Measurements from ENCODE around the gene GOT2. TPM values are rescaled to one million over a fixed set of nuclear protein-coding genes. Genes with fewer than 3 reads are reported as not detected.
"Not testable (repeated sequence)": the region's sequence is repeated elsewhere in the genome, so short reads cannot be mapped to it uniquely, and the experiment has no call there.

GOT2 gene
- total RNA-seq, 1 experiment from 2014 or later, result 144 TPM

- H3K36me3 ChIP-seq (replicated peaks; ENCODE audit: control insufficient read depth, insufficient read depth, low read length), result no peaks in the 10 kb centered on the region
- H3K4me3 ChIP-seq (ENCODE audit: insufficient read depth, low read depth, low read length), result no peak overlapping the region
- H3K27me3 ChIP-seq (ENCODE audit: control insufficient read depth, insufficient read depth, low read length), result no peaks in the 10 kb centered on the region
Measured at GRCh38 chr16:58685084-58685449, 49.0 kb downstream of the GOT2 start.

GRCh38 chr16:58684354-58685083 lies 49.6 kb downstream of the GOT2 start, which contains the start of gene SLC38A7:
TSS of gene SLC38A7 (minus strand) at chr16:58684770. CDS start at chr16:58680126, 4,644 bp downstream.
- peak within 1 kb of the TSS; percentile 86 for H3K4me3 ChIP-seq (ENCODE audit: insufficient read depth, low read depth, low read length)
- H3K36me3 ChIP-seq (replicated peaks; ENCODE audit: control insufficient read depth, insufficient read depth, low read length), result peaks cover under 1% of the 10 kb centered on the region; the same call in 1 of the 2 replicates
- H3K27me3 ChIP-seq (ENCODE audit: control insufficient read depth, insufficient read depth, low read length), result no peaks in the 10 kb centered on the region
- peak; percentile 96 for DNase-seq

More at GRCh38 chr16:58685084-58685449, 49.0 kb downstream of the GOT2 start:
- peak; percentile 16 for DNase-seq

DNA sequence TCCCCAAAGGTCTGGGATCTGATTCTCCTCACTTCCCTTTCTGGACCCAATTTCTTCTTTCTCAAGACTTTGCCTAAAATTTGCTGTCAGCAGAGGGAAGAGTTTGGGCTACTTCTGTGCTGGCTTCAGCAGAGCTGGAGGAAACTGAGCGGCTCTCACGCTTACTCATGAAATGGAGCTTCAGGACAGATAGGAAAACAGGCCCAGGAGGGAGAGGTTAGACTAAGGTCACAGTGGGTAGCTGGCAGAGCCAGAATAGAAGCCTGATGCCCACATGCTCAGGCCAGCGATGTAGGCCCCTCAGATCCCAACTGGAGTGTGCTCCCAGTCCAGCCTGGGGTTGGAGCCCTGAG lies 50.1 kb downstream of the GOT2 start:
- H3K4me3 ChIP-seq (ENCODE audit: insufficient read depth, low read depth, low read length), result peak overlapping the region; percentile 86
- peaks cover 1% of the 10 kb centered on the region; the same call in 1 of the 2 replicates for H3K36me3 ChIP-seq (replicated peaks; ENCODE audit: control insufficient read depth, insufficient read depth, low read length)
- no peak for DNase-seq
- no peaks in the 10 kb centered on the region for H3K27me3 ChIP-seq (ENCODE audit: control insufficient read depth, insufficient read depth, low read length)

DNA sequence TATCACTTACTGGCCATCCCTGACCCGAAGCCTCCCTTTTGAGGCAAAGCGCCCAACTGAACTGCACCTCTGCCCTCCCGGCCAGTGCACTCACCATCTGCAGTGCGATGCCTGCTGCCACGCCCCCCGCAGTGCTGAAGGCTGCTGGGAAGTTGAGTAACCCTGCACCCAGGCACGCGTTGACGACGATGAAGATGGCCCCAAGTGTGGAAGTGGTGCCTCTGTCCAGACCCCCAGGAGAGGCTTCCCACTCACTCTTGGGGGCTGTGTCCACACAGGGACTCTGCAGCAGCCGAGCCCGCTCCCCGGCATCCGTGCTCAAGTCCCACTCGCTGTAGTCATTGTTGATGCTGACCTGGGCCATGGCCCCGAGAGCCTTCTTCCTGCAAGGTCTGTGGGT lies 54.4 kb downstream of the GOT2 start:
- no peak overlapping the region for H3K4me3 ChIP-seq (ENCODE audit: insufficient read depth, low read depth, low read length)
- no peaks in the 10 kb centered on the region for H3K27me3 ChIP-seq (ENCODE audit: control insufficient read depth, insufficient read depth, low read length)
- DNase-seq, result peak; percentile 15
- peaks cover 8% of the 10 kb centered on the region for H3K36me3 ChIP-seq (replicated peaks; ENCODE audit: control insufficient read depth, insufficient read depth, low read length)

DNA sequence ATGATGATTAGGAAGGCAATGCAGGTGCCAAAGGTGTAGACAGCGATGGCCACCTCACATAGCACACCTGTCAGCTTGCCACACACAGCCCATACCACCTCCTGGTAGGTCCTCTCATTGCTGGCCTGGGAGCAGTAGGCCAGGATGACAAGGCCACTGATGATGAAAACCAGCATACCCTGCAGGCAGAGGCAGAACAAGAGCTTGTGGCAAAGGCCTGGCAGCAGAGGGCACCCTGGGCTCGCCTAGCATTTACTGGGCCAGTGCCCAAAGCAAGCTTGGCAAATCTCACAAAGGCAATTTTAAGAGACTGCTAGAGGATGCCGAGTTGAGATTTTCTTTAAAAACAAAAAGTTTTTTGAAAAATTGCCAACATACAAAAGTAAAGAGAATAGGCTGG lies 55.4 kb downstream of the GOT2 start:
- no peaks in the 10 kb centered on the region for H3K27me3 ChIP-seq (ENCODE audit: control insufficient read depth, insufficient read depth, low read length)
- DNase-seq, result peak; percentile 19
- H3K4me3 ChIP-seq (ENCODE audit: insufficient read depth, low read depth, low read length), result no peak overlapping the region
- peaks cover 8% of the 10 kb centered on the region for H3K36me3 ChIP-seq (replicated peaks; ENCODE audit: control insufficient read depth, insufficient read depth, low read length)

DNA sequence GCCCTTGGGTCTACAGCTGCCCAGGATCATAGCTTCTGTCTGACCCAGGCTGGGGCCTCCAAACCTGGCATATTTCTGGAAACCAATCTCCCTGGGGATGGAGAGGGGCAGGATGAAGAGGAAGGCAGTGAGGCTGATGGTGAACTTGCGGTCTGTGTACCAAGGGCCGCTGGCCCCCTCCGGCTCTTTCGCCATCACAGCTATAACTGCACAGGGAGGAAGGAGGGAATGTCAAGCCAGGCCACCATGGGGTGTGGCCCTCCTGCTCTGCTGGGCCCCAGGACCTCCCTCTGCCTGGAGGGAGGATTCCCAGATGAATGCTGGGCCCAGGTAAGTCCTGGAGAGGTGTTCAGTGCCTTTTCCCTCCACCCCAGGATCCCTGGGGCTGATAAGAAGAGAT lies 55.8 kb downstream of the GOT2 start:
- no peaks in the 10 kb centered on the region for H3K27me3 ChIP-seq (ENCODE audit: control insufficient read depth, insufficient read depth, low read length)

GRCh38 chr16:58670946-58671583 lies 63.1 kb downstream of the GOT2 start:
- peaks cover 11% of the 10 kb centered on the region for H3K36me3 ChIP-seq (replicated peaks; ENCODE audit: control insufficient read depth, insufficient read depth, low read length)

More for the DNA sequence above, 55.8 kb downstream of the GOT2 start:
- no peak for DNase-seq
- H3K4me3 ChIP-seq (ENCODE audit: insufficient read depth, low read depth, low read length), result no peak overlapping the region
- H3K36me3 ChIP-seq (replicated peaks; ENCODE audit: control insufficient read depth, insufficient read depth, low read length), result peaks cover 8% of the 10 kb centered on the region

GRCh38 chr16:58670177-58670576 lies 63.9 kb downstream of the GOT2 start:
- peak; percentile 12 for DNase-seq
- no peak overlapping the region for H3K4me3 ChIP-seq (ENCODE audit: insufficient read depth, low read depth, low read length)
- H3K27me3 ChIP-seq (ENCODE audit: control insufficient read depth, insufficient read depth, low read length), result no peaks in the 10 kb centered on the region
- H3K36me3 ChIP-seq (replicated peaks; ENCODE audit: control insufficient read depth, insufficient read depth, low read length), result peaks cover 7% of the 10 kb centered on the region

More at GRCh38 chr16:58670946-58671583, 63.1 kb downstream of the GOT2 start:
- no peaks in the 10 kb centered on the region for H3K27me3 ChIP-seq (ENCODE audit: control insufficient read depth, insufficient read depth, low read length)
- no peak overlapping the region for H3K4me3 ChIP-seq (ENCODE audit: insufficient read depth, low read depth, low read length)
- peak; percentile 35 for DNase-seq

GRCh38 chr16:58665200-58665599 lies 68.9 kb downstream of the GOT2 start:
- no peaks in the 10 kb centered on the region for H3K27me3 ChIP-seq (ENCODE audit: control insufficient read depth, insufficient read depth, low read length)
- DNase-seq, result peak; percentile 22

DNA sequence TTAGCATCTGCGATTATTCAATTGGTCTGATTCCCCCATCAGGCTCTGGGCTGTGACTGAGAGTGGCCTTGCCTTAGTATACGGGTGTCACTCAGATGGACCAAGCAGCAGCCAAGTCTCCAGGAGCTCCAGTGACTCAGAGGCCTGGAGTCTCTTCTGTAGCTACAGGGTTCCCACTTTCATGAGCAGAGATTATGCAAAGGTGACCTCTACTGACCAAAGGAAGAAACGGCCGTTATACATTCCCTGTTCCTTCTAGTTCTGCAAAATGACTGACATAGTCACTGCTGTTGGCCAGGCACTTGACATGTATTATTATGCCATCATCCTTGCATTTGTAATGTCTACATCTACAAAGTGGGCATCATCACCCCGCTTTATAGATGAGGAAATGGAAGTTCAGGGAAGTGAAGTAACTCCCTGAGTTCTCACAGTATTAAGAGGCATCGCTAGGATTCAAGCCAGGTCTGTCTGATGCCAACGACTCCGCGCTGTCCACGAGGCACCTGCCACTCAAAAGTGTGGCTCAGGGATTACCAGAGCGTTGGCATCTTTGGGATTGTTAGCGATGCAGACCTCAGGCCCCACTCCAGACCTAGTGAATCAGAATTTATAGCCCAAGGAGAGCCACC lies 72.8 kb downstream of the GOT2 start:
- Histone ChIP-seq H3K4me3 (ENCODE audit: insufficient read depth, low read depth, low read length) (no peak overlapping the region), H3K27me3 (ENCODE audit: control insufficient read depth, insufficient read depth, low read length) (no peaks in the 10 kb centered on the region), H3K36me3 (replicated peaks; ENCODE audit: control insufficient read depth, insufficient read depth, low read length) (no peaks in the 10 kb centered on the region; the same call in 1 of the 2 replicates)
- peak; percentile 83 for DNase-seq

More at GRCh38 chr16:58665200-58665599, 68.9 kb downstream of the GOT2 start:
- Histone ChIP-seq H3K36me3 (replicated peaks; ENCODE audit: control insufficient read depth, insufficient read depth, low read length) (peaks cover 4% of the 10 kb centered on the region), H3K4me3 (ENCODE audit: insufficient read depth, low read depth, low read length) (no peak overlapping the region)

DNA sequence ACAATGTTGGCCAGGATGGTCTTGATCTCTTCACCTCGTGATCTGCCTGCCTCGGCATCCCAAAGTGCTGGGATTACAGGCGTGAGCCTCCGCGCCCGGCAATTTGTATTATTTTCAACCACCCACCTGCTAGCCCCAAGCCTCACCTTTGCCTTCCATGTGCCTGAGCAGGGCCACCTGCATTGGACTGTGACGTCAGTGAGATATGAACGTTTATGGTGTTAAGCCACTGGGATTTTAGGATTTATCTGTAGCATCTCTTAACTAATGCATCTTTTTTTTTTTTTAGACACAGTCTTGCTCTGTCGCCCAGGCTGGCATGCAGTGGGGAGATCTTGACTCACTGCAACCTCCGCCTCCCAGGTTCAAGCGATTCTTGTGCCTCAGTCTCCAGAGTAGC lies 74.2 kb downstream of the GOT2 start:
- H3K27me3 ChIP-seq (ENCODE audit: control insufficient read depth, insufficient read depth, low read length); H3K36me3 ChIP-seq (replicated peaks; ENCODE audit: control insufficient read depth, insufficient read depth, low read length); H3K4me3 ChIP-seq (ENCODE audit: insufficient read depth, low read depth, low read length); DNase-seq: not testable (repeated sequence)

GRCh38 chr16:58658796-58659211 lies 75.3 kb downstream of the GOT2 start:
- no peaks in the 10 kb centered on the region for H3K27me3 ChIP-seq (ENCODE audit: control insufficient read depth, insufficient read depth, low read length)
- DNase-seq, result no peak
- H3K4me3 ChIP-seq (ENCODE audit: insufficient read depth, low read depth, low read length), result no peak overlapping the region
- no peaks in the 10 kb centered on the region for H3K36me3 ChIP-seq (replicated peaks; ENCODE audit: control insufficient read depth, insufficient read depth, low read length)
